TTC549 (cell line): Measurements from ENCODE around the gene S100P.
"Not testable (repeated sequence)": the region's sequence is repeated elsewhere in the genome, so short reads cannot be mapped to it uniquely, and the experiment has no call there.

ENCODE experiments used
- FAIRE-seq: peaks from 2 replicates; lab custom pipeline; 2012; peaks lifted over from hg19 to GRCh38; lab: Jason Lieb, UNC

S100P gene

DNA sequence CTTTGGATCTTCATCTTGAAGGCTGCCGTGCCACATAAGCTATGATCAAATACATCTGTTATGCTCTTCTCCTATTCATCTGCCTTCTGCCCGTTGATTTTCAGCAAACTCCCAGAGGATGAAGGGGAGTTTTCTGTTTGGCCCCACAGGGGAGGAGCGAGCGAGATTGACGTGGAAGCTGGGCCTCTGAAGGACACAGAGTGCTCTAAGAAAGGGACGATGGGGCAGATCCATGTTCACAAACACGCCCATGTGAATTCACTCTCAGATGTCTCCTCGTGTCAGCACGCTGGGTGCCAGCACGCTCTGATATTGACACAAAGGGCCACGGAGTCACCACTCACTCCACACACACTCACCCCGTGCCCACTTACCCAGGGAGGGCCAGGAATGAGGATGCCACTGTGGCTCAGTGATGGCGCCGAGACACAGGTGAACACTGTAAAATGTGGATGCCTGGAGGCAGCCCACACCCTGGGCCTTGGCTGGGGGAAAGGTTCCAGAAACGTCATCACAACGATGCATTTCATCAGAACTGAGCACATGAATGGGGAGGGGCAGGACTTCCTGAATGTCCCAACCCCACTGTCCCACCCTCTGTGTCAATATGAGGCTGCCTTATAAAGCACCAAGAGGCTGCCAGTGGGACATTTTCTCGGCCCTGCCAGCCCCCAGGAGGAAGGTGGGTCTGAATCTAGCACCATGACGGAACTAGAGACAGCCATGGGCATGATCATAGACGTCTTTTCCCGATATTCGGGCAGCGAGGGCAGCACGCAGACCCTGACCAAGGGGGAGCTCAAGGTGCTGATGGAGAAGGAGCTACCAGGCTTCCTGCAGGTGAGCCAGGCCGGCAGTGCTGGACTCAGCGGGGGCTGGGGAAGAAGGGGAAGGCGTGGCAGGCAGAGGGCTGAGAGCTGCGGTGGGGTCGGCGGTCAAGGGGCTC, at the start of gene S100P:
Gene S100P (plus strand): TSS at position 648 of the 946 bp plus-strand sequence. CDS start 55 bp downstream, at position 703.
- FAIRE-seq: no peak

DNA sequence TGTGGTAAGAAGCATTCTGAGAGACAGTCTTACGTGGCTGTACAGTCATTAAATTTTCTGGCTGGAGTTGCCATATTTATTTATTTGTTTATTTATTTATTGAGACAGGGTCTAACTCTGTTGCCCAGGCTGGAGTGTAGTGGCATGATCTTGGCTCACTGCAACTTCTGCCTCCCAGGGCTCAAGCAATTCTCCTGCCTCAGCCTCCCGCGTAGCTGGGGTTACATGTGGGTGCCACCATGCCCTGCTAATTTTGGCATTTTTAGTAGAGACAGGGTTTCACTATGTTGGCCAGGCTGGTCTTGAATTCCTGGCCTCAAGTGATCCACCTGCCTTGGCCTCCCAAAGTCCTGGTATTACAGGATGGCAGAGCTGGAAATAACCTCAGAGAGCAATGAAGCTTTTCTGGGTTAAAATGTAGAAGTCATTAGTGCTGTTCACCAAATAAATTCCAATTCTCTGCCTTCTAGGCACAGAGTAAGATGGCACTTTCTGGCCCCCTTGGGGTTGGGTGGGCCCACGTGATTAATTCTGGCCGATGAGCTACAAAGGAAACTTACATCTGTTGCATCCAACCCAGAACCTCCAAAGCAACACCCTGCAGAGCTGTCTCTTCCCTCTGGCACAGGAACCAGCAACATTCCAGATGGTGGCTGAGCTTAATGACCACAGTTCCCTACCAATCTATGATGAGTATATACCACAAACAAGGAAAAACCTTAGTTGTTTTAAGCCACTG, 48.7 kb upstream of the S100P start:
- no peak for FAIRE-seq

DNA sequence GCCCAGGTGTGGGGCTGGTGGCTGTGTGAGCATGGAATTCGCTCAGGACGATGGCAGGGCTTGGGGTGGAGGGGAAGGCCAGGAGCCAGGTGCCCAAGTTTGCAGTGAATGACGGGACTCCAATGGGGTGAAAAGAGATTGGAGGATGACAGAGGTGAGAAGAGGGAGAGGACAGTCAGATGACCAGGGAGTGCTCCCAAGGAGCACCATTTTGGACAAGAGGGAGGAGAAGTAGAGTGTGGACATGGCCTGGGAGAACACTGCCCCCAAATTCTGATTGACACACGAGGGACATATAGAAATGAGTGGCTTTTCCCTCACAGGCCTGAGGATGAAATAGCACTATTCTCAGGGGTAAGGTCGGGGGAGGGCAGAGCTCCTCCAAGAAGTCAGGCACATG, 46.5 kb upstream of the S100P start:
- no peak for FAIRE-seq

DNA sequence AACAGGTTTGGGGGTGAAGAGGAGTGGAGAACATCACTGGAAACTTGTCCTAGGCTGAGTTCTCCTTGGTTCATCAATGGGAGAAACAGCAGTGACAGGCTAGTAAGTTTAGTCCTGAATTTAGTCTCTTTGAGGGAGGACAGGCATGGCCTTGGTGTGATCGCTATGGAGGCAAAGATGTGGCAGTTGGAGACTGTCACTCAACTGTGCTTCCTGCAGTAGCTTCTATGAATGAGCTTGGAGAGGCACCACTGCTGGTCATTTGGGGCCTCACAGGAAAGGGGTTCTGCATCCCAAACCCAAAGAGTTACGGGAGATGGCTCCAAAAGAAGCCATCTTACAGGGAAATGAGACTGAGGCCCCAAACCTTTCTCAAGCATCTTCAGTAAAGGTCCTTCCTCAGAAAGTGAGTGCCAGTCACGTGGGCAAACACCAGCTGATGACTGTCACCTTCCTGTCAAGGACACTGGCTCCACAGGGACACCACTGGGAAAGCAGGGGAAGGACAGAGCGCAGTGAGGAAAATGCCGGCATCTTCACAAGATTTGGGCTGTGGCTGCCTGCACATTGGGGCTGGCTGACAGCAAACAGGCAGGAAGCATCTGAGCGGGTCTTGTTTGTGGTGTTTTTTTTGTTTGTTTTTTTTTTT, 46.0 kb upstream of the S100P start:
- FAIRE-seq: no peak

DNA sequence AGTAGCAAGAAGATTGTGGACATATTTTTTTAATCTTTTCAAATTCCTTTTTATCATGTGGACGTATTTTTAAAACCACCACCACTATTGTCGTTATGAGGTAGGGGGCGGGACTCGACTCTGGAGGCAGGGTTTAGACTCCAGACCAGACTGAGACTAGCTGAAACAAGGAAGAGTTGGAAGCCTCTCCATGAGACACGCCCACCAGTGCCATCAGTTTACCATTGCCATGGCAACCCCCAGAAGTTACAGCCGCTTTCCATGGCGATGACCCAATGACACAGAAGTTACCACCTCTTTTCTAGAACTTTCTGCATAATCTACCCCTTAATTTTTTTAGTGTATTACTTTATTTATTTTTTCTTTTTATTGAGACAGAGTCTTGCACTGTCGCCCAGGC, 44.5 kb upstream of the S100P start:
- FAIRE-seq: no peak

DNA sequence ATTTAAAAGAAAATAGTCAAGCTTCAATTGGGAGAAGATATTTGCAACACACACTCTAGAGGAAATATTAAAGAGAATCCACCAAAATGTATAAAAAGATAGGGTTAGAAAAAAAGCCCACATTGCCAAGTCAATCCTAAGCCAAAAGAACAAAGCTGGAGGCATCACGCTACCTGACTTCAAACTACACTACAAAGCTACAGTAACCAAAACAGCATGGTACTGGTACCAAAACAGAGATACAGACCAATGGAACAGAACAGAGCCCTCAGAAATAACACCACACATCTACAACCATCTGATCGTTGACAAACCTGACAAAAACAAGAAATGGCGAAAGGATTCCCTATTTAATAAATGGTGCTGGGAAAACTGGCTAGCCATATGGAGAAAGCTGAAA, 39.5 kb upstream of the S100P start:
- FAIRE-seq: not testable (repeated sequence)

DNA sequence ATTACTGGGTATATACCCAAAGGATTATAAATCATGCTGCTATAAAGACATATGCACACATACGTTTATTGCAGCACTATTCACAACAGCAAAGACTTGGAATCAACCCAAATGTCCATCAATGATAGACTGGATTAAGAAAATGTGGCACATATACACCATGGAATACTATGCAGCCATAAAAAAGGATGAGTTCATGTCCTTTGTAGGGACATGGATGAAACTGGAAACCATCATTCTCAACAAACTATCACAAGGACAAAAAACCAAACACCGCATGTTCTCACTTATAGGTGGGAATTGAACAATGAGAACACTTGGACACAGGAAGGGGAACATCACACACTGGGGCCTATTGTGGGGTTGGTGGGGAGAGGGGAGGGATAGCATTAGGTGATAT, 38.4 kb upstream of the S100P start:
- not testable (repeated sequence) for FAIRE-seq

DNA sequence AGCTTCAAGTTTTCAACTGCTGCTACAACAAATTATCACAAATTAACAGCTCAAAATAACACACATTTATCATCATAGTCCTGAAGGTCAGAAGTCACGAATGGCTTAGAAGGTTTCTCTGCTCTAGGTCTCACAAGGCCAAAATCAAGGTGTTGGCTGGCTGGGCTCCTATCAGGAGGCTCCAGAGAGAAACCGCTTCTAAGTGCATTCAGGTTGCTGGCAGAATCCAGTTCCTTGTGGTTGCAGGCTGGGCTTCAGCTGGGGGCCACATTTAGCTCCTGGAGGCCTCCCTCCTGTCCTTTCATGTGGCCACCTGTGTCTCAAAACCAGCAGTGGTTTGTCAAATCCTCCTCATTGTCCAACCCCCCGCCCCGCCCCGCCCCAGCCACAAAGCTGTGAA, 37.8 kb upstream of the S100P start:
- no peak for FAIRE-seq

DNA sequence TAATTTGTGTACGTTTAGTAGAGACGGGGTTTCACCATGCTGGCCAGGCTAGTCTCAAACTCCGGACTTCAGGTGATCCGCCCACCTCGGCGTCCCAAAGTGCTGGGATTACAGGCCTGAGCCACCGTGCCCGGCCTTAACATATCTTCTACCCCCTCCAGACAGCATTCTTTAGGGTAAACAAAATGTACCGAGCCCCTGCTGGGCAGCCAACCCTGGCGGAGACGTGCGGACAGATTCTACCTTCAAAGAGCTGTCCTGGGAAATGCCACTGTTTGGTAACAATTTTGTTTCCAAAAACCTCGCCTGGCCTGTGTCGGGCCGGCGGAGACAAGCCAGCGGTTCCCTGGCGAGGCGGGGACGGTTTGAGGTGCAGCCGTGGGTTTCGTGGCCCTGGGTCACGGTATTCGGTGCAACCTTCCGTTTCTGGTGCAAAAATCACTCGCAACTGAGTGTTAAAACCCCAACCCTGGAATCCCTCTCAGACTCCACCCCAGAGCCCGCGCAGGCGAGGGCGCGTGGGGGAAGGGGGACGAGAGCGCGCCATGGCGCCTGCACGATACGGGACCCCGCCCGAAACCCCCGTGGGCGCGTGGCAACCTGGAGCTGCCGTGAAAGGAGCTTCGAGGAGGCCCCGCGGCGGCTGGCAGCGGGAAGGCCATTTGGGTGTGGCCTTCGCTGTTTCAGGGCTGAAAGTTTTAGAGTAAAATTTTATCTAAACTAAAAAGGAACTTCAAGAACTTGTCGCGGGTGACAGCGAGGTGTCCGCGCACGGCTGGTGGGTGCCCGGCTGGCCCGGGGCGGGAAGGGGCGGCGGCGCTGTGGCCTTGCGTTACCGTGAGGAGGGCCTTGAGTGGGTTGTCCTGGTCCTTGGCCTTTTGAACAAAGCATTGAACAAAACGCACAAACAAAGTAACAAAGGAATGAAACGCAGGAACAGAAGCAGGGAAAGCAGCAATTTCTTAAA, 36.2 kb upstream of the S100P start:
- no peak for FAIRE-seq

DNA sequence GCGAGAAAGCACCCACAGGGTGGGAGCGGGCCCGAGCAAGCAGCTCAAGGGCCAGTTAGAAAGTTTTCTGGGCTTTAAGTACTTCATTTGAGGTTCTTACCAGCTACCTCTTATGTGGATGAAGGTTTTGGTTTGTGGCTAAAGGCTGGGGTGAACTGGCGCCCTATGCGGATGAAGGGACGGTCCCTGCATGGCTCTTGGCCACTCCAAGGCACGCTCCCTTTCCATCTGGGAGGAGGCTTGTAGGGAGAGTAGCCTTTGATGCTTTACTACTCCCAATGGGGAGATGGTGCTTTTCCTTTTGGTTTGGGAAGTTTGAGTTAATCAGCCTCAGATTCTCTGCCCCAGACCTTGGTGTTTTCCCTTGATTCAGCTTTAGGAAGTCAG, 35.5 kb upstream of the S100P start:
- no peak for FAIRE-seq

DNA sequence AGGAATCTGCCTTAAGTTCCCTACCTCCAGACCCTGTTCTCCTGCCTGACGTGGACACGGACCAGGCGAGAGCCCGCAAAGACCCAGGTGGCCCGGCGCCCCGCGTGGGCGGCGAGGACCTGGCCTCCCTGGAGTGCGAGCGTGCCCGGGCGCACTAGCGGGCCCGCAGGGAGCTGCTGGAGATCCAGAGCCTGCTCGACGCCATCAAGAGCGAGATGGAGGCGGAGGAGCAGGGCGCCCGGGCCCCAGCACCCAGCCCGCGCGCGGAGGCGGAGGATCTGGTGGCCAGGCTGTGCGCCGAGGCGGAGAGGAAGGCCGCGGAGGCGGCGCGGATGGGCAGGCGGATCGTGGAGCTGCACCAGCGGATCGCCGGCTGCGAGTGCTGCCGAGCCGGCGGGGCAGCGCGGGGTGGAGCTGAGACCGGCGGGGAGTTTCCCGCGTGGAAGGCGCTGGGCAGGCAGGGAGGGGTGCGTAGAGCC, 35.0 kb upstream of the S100P start:
- FAIRE-seq: no peak

DNA sequence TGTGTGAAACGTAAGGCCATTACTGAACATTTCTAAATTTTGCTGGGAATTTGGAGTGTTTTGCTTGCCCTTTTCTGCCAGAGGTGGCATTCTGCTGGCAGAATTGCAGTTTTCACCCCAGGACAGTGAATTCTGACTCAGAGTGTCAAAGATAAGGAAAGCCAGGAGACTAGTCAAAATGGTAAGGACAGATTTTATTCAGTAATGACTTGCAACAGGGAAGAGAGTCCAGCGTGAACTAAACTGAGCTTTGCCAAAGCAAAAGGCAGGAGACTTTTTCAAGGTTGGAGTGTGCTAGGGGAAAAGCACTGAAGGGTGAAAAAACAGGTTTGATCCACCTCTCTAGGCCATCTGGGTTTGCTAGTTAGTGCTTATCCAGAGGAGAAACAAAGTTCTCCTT, 33.8 kb upstream of the S100P start:
- FAIRE-seq: no peak

DNA sequence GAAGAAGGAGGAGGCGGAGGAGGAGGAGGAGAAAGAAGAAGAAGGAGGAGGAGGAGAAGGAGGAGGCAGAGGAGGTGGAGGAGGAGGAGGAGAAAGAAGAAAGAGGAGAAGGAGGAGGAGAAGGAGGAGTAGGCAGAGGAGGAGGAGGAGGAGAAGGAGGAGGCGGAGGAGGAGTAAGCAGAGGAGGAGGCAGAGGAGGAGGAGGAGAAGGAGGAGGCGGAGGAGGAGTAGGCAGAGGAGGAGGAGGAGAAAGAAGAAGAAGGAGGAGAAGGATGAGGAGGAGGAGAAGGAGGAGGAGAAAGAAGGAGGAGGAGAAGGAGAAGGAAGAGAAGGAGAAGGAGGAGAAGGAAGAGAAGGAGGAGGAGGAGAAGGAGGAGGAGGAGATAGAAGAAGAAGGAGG, 33.2 kb upstream of the S100P start:
- FAIRE-seq: no peak

DNA sequence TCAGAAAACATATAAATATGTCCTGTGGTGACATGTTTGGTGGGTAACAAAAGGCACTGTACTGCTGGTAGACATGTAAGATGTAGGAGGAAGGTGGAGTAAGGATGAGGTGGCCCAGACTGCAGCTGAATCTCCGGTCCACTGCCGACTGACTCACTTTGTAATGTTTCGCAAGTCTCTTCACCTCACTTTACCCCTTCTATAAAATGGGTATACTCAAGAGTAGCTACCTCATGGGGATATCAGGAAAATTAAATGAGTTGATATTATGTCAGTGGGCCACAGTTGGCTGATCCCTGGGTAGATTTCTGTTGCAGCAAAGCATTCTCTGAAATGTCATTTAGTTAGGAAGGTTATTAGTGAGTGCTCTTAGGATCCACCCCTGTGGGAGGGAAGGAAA, 31.1 kb upstream of the S100P start:
- no peak for FAIRE-seq

DNA sequence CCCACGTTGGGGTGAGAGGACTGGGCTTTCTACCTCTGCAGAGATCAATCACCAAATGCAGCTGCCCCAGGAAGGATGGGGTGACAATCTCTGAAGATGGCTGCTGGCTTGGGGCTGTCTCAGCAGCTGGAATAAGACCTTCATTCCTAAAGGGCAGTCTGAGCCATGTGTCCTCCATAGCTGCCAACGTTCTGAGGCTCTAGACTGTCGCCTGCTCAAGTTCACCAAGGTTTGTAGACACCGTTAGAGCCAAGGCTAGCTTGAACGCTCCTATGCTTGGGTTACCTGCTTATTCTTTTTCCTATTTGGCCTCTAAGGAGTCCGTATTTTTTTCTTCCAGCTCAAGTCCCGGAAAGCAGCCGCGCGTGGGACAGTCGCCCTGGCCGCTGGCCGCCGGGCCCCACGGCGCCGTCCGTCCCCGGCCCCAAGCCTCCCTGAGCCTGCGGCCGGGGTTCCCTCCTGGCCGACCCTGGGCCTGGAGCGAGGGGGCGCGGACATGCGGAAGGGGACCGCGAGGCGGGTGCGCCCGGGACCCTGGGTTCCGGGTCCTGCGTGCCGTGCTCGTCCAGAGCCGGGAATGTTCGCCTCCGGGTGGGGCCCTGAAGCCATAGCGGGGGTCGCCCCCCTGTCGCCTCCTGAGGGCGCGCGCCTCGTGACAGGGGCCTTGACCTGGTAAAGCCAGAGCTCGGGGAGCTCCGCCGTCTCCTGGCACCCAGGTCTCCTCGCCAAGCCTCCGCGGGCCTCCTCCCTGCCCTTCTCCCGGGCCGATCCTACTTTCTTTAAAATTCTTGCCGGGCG, 29.9 kb upstream of the S100P start:
- FAIRE-seq: no peak

DNA sequence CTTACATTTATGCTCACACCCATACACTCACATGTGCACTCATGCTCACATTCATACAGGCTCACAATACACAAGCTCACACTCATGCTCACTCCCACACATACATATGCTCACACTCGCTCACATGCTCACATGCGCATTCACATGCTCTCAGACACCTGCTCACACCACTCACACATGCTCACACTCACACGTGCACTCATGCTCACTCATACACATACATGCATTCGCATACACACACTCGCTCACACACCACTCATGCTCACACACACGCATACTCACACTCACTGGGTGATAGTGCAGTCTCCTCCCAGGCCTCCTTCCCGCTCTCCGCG, 28.4 kb upstream of the S100P start:
- FAIRE-seq: no peak

DNA sequence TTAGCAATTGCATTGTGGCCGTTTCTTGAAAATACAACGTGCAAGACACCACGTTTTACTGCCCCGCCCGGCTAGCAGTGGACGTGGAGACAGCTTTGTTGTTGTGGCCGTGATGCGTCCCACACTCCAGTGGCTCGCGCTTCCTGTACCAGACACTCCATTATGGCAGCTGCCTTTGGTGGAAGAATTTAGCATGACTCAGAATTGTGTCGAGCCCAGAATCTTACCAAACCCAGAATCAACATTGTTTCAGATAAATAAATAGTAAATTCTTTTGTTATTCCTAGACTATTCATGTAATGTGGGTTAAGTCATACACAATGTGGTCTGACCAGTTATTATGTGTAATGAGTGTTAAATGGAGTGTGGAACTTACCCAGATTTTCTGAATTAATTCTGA, 25.3 kb upstream of the S100P start:
- no peak for FAIRE-seq

DNA sequence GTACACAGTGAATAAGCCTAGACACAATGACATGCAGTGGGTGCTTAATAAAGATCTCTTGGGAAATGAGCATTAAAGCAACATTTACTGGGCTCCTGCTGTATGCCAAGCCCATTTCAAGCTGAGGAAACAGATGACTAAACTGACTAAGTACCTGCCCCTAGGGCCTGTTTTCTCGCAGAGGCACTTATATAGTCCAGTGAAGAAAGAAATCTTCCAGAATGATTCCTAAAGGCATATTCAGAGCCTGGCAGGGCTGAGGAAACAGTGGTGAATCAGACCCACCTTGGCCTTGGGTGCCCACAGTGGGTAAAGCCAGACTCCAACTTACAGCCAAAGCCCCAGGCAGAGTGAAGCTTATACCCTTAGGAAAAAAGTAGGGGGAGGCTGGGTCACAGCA, 22.0 kb upstream of the S100P start:
- no peak for FAIRE-seq

DNA sequence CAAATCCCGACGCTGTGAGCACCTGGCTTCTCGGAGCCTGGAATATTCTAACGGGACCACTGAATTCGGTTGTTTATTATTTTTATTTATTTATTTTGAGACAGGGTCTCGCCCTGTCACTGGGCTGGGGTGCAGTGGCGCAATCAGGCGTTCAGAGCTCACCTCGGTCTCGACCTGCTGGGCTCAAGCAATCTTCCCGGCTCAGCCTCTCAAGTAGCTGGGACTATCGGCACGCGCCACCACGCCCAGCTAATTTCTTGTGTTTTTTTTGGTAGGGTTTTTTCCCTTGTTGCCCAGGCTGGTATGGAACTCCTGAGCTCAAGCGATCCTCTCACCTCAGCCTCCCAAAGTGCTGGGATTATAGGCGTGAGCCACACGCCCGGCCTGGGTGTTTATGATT, 21.5 kb upstream of the S100P start:
- no peak for FAIRE-seq

DNA sequence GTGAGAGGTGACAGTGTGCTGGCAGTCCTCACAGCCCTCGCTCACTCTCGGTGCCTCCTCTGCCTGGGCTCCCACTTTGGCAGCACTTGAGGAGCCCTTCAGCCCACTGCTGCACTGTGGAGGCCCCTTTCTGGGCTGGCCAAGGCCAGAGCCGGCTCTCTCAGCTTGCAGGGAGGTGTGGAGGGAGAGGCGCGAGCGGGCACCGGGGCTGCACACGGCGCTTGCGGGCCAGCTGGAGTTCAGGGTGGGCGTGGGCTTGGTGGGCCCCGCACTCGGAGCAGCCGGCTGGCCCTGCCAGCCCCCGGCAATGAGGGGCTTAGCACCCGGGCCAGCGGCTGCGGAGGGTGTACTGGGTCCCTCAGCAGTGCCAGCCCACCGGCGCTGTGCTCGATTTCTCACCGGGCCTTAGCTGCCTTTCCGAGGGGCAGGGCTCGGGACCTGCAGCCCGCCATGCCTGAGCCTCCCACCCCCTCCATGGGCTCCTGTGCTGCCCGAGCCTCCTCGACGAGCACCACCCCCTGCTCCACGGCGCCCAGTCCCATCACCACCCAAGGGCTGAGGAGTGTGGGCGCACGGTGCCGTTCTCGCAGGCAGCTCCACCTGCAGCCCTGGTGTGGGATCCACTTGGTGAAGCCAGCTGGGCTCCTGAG, 21.0 kb upstream of the S100P start:
- not testable (repeated sequence) for FAIRE-seq
